Left lung (tissue), 14 donors: ENCODE results near the gene ZNF764. TPM values are rescaled to one million over a fixed set of nuclear protein-coding genes. Genes with fewer than 3 reads are reported as not detected.

Source experiments
- ATAC-seq: fragments of 200-7000 bp; cut with Tn5 transposase; one replicate; pipeline ENCODE4 v1.9.1; 2020; ENCODE audit warnings: moderate library complexity
- DNase-seq, 4 donors: peaks; one replicate each; pipeline ENCODE4 v3.0.0-alpha.2; 2013 to 2020
- H3K27ac ChIP-seq, 2 donors: fragments of 200-600 bp; sonication (generic) in 1 of 2; one replicate each; pipeline versions ENCODE4 v1.5.0 to v1.8.0; 2020 to 2021
- H3K27me3 ChIP-seq, 2 donors: fragments of 200-600 bp; sonication (generic) in 1 of 2; one replicate each; pipeline versions ENCODE4 v1.5.0 to v1.8.0; 2020 to 2021
- H3K36me3 ChIP-seq, 2 donors: fragments of 200-600 bp; sonication (generic) in 1 of 2; one replicate each; pipeline versions ENCODE4 v1.5.0 to v1.8.0; 2020 to 2021
- H3K4me1 ChIP-seq, 2 donors: fragments of 200-600 bp; one replicate each; pipeline ENCODE4 v1.8.0; 2021
- H3K4me3 ChIP-seq, 2 donors: fragments of 200-600 bp; sonication (generic) in 1 of 2; one replicate each; pipeline versions ENCODE4 v1.5.0 to v1.8.0; 2020 to 2021; ENCODE audit warnings: mild to moderate bottlenecking in 1 of 2
- H3K9me3 ChIP-seq, 2 donors: fragments of 200-600 bp; sonication (generic) in 1 of 2; one replicate each; pipeline versions ENCODE4 v1.5.0 to v1.8.0; 2020 to 2021
- intact Hi-C, 2 donors: fragments of 100-400 bp; cut with DNase I; formaldehyde crosslinking; loops; one replicate each; pipeline versions ENCODE4 v1.11.2 to v1.14.2; 2022
- long read RNA-seq, 12 donors: library from polyadenylated mRNA in 2 of 12; unstranded in 2 of 12; transcript quantifications; one replicate each; pipeline ENCODE4 v2.0.0 and lab custom pipeline, GENCODE V29; 2019 to 2026
- polyA plus RNA-seq, 6 donors: library from polyadenylated mRNA; unstranded; fragments of 120-200 nt; gene quantifications; one replicate each; pipeline ENCODE4 v1.2.1, GENCODE V29; 2013; ENCODE audit not compliant: insufficient read length in 6 of 6
- total RNA-seq, 2 donors: library from RNA; stranded (reverse); fragmentation: NEBNext Ultra II Directional; extraction: Animal tissue kit (Norgen Biotek cat#: 25700); gene quantifications; one replicate each; pipeline ENCODE4 v1.2.1, GENCODE V29; 2021
- TF ChIP-seq, protein P1 (sequence below), 2 donors: fragments of 200-600 bp; sonication (generic) in 1 of 2; IDR thresholded peaks; one replicate each; pipeline versions ENCODE4 v1.5.0 to v1.8.0; 2021; ENCODE audit warnings: antibody characterized with exemption in 2 of 2
- donor health status: DM: no; HTN: yes; CAD: no.
- donor health status: DM: no; HTN: no; CAD: no.

Gene ZNF764
- total RNA-seq = 1 to 10 TPM; 7.4 to 9.0 TPM
- polyA plus RNA-seq = 10 to 100 TPM; 11.2 to 15.8 (median 12.4) TPM
- long read RNA-seq, donor 1, transcript ZNF764-202 (3 exons, 2,970 nt) = major isoform, 8 of 10 reads
- long read RNA-seq, donor 1, partial matches to known transcripts = 0 of 10 reads
- long read RNA-seq, donor 1, other reads (novel, unspliced or antisense) = 0 of 10 reads
- long read RNA-seq, donor 2, transcript ZNF764-202 (3 exons, 2,970 nt) = major isoform, 7 of 8 reads
- long read RNA-seq, donor 2, partial matches to known transcripts = 0 of 8 reads
- long read RNA-seq, donor 2, other reads (novel, unspliced or antisense) = 0 of 8 reads
- long read RNA-seq, donor 3, partial matches to known transcripts = 0 of 6 reads
- long read RNA-seq, donor 3, other reads (novel, unspliced or antisense) = 0 of 6 reads
- long read RNA-seq, donor 4, partial matches to known transcripts = 0 of 3 reads
- long read RNA-seq, donor 4, other reads (novel, unspliced or antisense) = 3 of 3 reads
- long read RNA-seq, donor 5, partial matches to known transcripts = 0 of 2 reads
- long read RNA-seq, donor 5, other reads (novel, unspliced or antisense) = 0 of 2 reads
- long read RNA-seq, donor 6, partial matches to known transcripts = 0 of 4 reads
- long read RNA-seq, donor 6, other reads (novel, unspliced or antisense) = 0 of 4 reads
- long read RNA-seq, donor 7, partial matches to known transcripts = 0 of 2 reads
- long read RNA-seq, donor 7, other reads (novel, unspliced or antisense) = 0 of 2 reads
- long read RNA-seq, donor 8, partial matches to known transcripts = 0 of 3 reads
- long read RNA-seq, donor 8, other reads (novel, unspliced or antisense) = 0 of 3 reads
- long read RNA-seq, donor 9 = 0 reads
- long read RNA-seq, donor 10 = 0 reads
- long read RNA-seq, donor 11 = 0 reads
- long read RNA-seq, donor 12, partial matches to known transcripts = 0 of 6 reads
- long read RNA-seq, donor 12, other reads (novel, unspliced or antisense) = 0 of 6 reads

GRCh38 chr16:30557957-30558788 lies at the start of gene ZNF764:
ZNF764 (minus strand) TSS chr16:30558374; CDS start chr16:30558182, 192 bp downstream.
- no peaks in the 10 kb centered on the region for H3K9me3 ChIP-seq
- peak within 1 kb of the TSS; percentile 95 to 98 for H3K4me3 ChIP-seq
- TF ChIP-seq, protein P1, sequence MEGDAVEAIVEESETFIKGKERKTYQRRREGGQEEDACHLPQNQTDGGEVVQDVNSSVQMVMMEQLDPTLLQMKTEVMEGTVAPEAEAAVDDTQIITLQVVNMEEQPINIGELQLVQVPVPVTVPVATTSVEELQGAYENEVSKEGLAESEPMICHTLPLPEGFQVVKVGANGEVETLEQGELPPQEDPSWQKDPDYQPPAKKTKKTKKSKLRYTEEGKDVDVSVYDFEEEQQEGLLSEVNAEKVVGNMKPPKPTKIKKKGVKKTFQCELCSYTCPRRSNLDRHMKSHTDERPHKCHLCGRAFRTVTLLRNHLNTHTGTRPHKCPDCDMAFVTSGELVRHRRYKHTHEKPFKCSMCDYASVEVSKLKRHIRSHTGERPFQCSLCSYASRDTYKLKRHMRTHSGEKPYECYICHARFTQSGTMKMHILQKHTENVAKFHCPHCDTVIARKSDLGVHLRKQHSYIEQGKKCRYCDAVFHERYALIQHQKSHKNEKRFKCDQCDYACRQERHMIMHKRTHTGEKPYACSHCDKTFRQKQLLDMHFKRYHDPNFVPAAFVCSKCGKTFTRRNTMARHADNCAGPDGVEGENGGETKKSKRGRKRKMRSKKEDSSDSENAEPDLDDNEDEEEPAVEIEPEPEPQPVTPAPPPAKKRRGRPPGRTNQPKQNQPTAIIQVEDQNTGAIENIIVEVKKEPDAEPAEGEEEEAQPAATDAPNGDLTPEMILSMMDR (IDR thresholded peaks at IDR 0.05) = no peak
- peaks cover 0 to 27% of the 10 kb centered on the region in 2 donors for H3K36me3 ChIP-seq
- intact Hi-C loops = no loop called here
- H3K27me3 ChIP-seq = no peaks in the 10 kb centered on the region
- DNase-seq = peak; percentile 91 to 99 (median 98)
- H3K4me1 ChIP-seq = peaks cover 0 to 62% of the 10 kb centered on the region in 2 donors
- ATAC-seq = peak; percentile 97
- peak within 1 kb of the TSS; percentile 94 to 98 for H3K27ac ChIP-seq

DNA sequence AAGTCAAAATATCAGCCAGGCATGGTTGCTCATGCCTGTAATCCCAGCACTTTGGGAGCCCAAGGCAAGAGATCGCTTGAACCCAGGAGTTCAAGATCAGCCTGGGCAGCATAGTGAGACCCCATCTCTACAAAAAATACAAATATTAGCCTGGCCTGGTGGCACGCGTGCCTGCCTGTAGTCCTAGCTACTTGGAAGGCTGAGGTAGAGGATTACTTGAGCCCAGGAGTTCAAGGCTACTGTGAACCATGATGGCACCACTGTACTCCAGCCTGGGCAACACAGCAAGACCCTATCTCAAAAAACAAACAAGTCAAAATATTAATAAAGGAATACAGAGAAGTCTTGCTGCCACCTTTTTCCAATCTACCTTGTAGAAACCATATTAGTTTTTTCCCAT lies 47.8 kb upstream of the ZNF764 start:
- intact Hi-C loops = no loop called here
- Histone ChIP-seq H3K27ac (peak overlapping the region in 1 of 2 donors; percentile 28), H3K4me3 (no peak overlapping the region), H3K9me3 (no peaks in the 10 kb centered on the region), H3K27me3 (no peaks in the 10 kb centered on the region), H3K4me1 (peaks cover 0 to 62% of the 10 kb centered on the region in 2 donors), H3K36me3 (peaks cover 0 to 51% of the 10 kb centered on the region in 2 donors)
- TF ChIP-seq, protein P1 (IDR thresholded peaks at IDR 0.05) = no peak
- no peak for ATAC-seq
- no peak for DNase-seq

- Histone ChIP-seq H3K36me3 (peaks cover 0 to 51% of the 10 kb centered on the region in 2 donors), H3K4me1 (peaks cover 0 to 56% of the 10 kb centered on the region in 2 donors), H3K27ac (peak overlapping the region in 1 of 2 donors; percentile 28), H3K4me3 (no peak overlapping the region), H3K9me3 (no peaks in the 10 kb centered on the region), H3K27me3 (no peaks in the 10 kb centered on the region)
- intact Hi-C loops = no loop called here
- ATAC-seq (no peak), DNase-seq (peak in 2 of 4 donors; percentile 39 to 86)
- TF ChIP-seq, protein P1 (IDR thresholded peaks at IDR 0.05) = no peak
Measured at GRCh38 chr16:30605158-30605557, 47.0 kb upstream of the ZNF764 start.

DNA sequence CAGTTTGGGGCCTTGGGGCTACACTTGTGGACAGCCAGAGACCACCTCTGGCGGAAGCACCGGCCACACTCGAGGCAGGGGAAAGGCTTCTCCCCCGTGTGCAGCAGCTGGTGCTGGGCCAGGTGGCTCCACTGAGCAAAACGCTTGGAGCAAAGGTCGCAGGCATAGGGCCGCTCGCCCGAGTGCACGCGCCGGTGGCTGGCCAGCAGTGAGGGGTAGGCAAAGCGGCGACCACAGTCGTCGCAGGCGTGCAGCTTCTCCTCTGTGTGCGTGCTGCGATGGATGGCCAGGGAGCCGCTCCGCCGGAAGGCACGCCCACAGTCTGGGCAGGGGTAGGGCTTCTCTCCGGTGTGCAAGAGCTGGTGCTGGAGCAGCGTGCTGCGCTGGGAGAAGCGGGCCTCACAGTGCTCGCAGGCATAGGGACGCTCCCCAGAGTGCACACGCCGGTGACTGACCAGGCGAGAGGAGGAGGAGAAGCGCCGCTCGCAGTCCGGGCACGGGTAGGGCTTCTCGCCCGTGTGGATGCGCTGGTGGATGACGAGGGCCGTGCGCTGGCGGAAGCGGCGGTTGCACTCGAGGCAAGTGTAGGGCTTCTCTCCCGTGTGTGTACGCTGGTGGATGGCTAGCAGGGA lies 46.3 kb upstream of the ZNF764 start:
- intact Hi-C loops = no loop called here
- no peak for DNase-seq

More for the DNA sequence above, 46.3 kb upstream of the ZNF764 start:
- no peaks in the 10 kb centered on the region for H3K27me3 ChIP-seq
- no peak overlapping the region for H3K4me3 ChIP-seq
- H3K9me3 ChIP-seq = no peaks in the 10 kb centered on the region
- no peak for ATAC-seq
- TF ChIP-seq, protein P1 (IDR thresholded peaks at IDR 0.05) = no peak
- H3K4me1 ChIP-seq = peaks cover 0 to 56% of the 10 kb centered on the region in 2 donors
- peak overlapping the region in 1 of 2 donors; percentile 28 for H3K27ac ChIP-seq
- H3K36me3 ChIP-seq = peaks cover 0 to 51% of the 10 kb centered on the region in 2 donors
